A549 (cell line): ENCODE measurements around the gene TMEM131. TPM values are rescaled to one million over a fixed set of nuclear protein-coding genes. Genes with fewer than 3 reads are reported as not detected.
"Not testable (repeated sequence)": the region's sequence is repeated elsewhere in the genome, so short reads cannot be mapped to it uniquely, and the experiment has no call there.

Experiments used
- ATAC-seq, 2 experiments: fragments of 200-7000 bp in 1 of 2; fragments of >200 bp in 1 of 2; cut with Nextera tagmentation in 1 of 2; cut with Tn5 transposase in 1 of 2; 3 replicates each; pipeline versions ENCODE4 v1.8.0 to v1.9.1; 2018 to 2020; ENCODE audit warnings: mild to moderate bottlenecking in 1 of 2, moderate library complexity in 1 of 2
- CTCF ChIA-PET: fragments of 300-600 bp; sonication (Branson Sonifier 250); formaldehyde crosslinking; extraction: SDS; loops from one replicate; lab custom pipeline; 2021; ENCODE audit warnings: antibody characterized with exemption, inconsistent platforms; lab: Yijun Ruan, JAX
- POLR2A ChIA-PET: fragments of 350-600 bp; formaldehyde crosslinking; extraction: SDS; loops from one replicate; lab custom pipeline; 2021; ENCODE audit warnings: antibody characterized with exemption, inconsistent platforms; lab: Yijun Ruan, JAX
- DNase-seq, 2 experiments: peaks; one replicate each; pipeline versions ENCODE4 v3.0.0 to v3.0.0-alpha.2; 2011 to 2016; ENCODE audit warnings: low read depth in 1 of 2, low spot score in 1 of 2
- FAIRE-seq: peaks from 2 replicates; lab custom pipeline; 2011; peaks lifted over from hg19 to GRCh38; lab: Jason Lieb, UNC
- H3K27ac ChIP-seq, 2 experiments: fragments of >200 bp; sonication (Bioruptor Twin); formaldehyde crosslinking; 3 replicates each; pipeline ENCODE4 v1.5.1; 2016 to 2017
- H3K4me1 ChIP-seq: fragments of >200 bp; sonication (Bioruptor Twin); formaldehyde crosslinking; 3 replicates; pipeline ENCODE4 v1.6.1; 2016
- H3K4me2 ChIP-seq: fragments of >200 bp; sonication (Bioruptor Twin); formaldehyde crosslinking; 3 replicates; pipeline ENCODE4 v1.6.1; 2016
- H3K4me3 ChIP-seq: fragments of >200 bp; sonication (Bioruptor Twin); formaldehyde crosslinking; 3 replicates; pipeline ENCODE4 v1.5.1; 2016
- H3K9me3 ChIP-seq: fragments of >200 bp; sonication (Bioruptor Twin); formaldehyde crosslinking; 3 replicates; pipeline ENCODE4 v1.6.1; 2016
- ATOH8 ChIP-seq: fragments of 250-450 bp; sonication (Bioruptor Pico); IDR thresholded peaks from 2 replicates; pipeline ENCODE4 v1.5.0; 2020; ENCODE audit warnings: low read depth, mild to moderate bottlenecking, moderate library complexity
- CHD4 ChIP-seq: fragments of 200-600 bp; sonication (generic); IDR thresholded peaks from 2 replicates; pipeline ENCODE4 v1.6.1; 2016; ENCODE audit warnings: antibody characterized with exemption, mild to moderate bottlenecking, borderline replicate concordance
- EHF ChIP-seq: fragments of 250-450 bp; sonication (Bioruptor Pico); IDR thresholded peaks from 2 replicates; pipeline ENCODE4 v1.5.0; 2020; ENCODE audit warnings: mild to moderate bottlenecking
- EHMT2 ChIP-seq: fragments of 200-600 bp; sonication (generic); IDR thresholded peaks from 2 replicates; pipeline ENCODE4 v1.6.1; 2016; ENCODE audit warnings: antibody characterized with exemption, low read depth, mild to moderate bottlenecking, moderate library complexity
- FOXS1 ChIP-seq: fragments of 250-450 bp; sonication (Bioruptor Pico); IDR thresholded peaks from 2 replicates; pipeline ENCODE4 v1.5.0; 2020; ENCODE audit warnings: mild to moderate bottlenecking, moderate library complexity
- HOXA7 ChIP-seq: fragments of 250-450 bp; sonication (Bioruptor Pico); IDR thresholded peaks from 2 replicates; pipeline ENCODE4 v1.5.0; 2020; ENCODE audit warnings: mild to moderate bottlenecking, moderate library complexity
- KDM5A ChIP-seq: fragments of 200-600 bp; sonication (generic); IDR thresholded peaks from 2 replicates; pipeline ENCODE4 v1.6.1; 2016; ENCODE audit warnings: antibody characterized with exemption, mild to moderate bottlenecking
- MAFK ChIP-seq: fragments of 450-650 bp; IDR thresholded peaks from 2 replicates; pipeline ENCODE4 v1.6.1; 2014; ENCODE audit not compliant: partially characterized antibody
- MAZ ChIP-seq: fragments of 150-350 bp; IDR thresholded peaks from 2 replicates; pipeline ENCODE4 v1.6.1; 2014; ENCODE audit warnings: antibody characterized with exemption, low read depth, low read length, borderline replicate concordance
- NFE2L2 ChIP-seq: fragments of 150-350 bp; conservative IDR thresholded peaks from 2 replicates; pipeline ENCODE4 v1.6.1; 2014; ENCODE audit warnings: low read length
- NPAS2 ChIP-seq: fragments of 250-450 bp; sonication (Bioruptor Pico); IDR thresholded peaks from 2 replicates; pipeline ENCODE4 v1.8.0; 2022; ENCODE audit warnings: mild to moderate bottlenecking, moderate library complexity, borderline replicate concordance
- NR3C1 ChIP-seq: fragments of >200 bp; sonication (Bioruptor Twin); formaldehyde crosslinking; IDR thresholded peaks from 3 replicates; pipeline ENCODE4 v1.6.1; 2017
- TFCP2L1 ChIP-seq: fragments of 250-450 bp; sonication (Bioruptor Pico); IDR thresholded peaks from 2 replicates; pipeline ENCODE4 v1.5.0; 2021; ENCODE audit warnings: mild to moderate bottlenecking
- WGBS: methylation state at CpG from one replicate; pipeline ENCODE4 v1.1.6; 2017; ENCODE audit errors: missing lambda C conversion rate; 5-methylcytosine and 5-hydroxymethylcytosine counted together
- polyA plus RNA-seq, 4 experiments: library from polyadenylated mRNA; depleted of rRNA in 3 of 4; stranded (reverse); fragments of >200 nt; fragmentation: RNase III in 1 of 4; extraction: RNeasy Plus Mini Kit Qiagen cat#74134 plus additional on column Dnase treatment in 1 of 4; gene quantifications; 2 replicates in 3 of 4; 3 replicates in 1 of 4; pipeline ENCODE4 v1.2.3, GENCODE V29; 2011 to 2017
- TF ChIP-seq, protein P1 (sequence below): fragments of 150-350 bp; IDR thresholded peaks from 2 replicates; pipeline ENCODE4 v1.6.1; 2014; ENCODE audit warnings: low read depth, mild to moderate bottlenecking, low read length
- TF ChIP-seq, protein P2 (sequence below): IDR thresholded peaks from 2 replicates; pipeline ENCODE4 v1.6.1; 2012
- TF ChIP-seq, protein P3 (sequence below): fragments of 200-600 bp; sonication (generic); IDR thresholded peaks from 2 replicates; pipeline ENCODE4 v1.6.1; 2016; ENCODE audit warnings: antibody characterized with exemption, mild to moderate bottlenecking, moderate library complexity

The TMEM131 gene
- polyA plus RNA-seq, 2 of the 4 experiments (the other 2 are of a cell fraction): 14.5 to 21.8 TPM

DNA sequence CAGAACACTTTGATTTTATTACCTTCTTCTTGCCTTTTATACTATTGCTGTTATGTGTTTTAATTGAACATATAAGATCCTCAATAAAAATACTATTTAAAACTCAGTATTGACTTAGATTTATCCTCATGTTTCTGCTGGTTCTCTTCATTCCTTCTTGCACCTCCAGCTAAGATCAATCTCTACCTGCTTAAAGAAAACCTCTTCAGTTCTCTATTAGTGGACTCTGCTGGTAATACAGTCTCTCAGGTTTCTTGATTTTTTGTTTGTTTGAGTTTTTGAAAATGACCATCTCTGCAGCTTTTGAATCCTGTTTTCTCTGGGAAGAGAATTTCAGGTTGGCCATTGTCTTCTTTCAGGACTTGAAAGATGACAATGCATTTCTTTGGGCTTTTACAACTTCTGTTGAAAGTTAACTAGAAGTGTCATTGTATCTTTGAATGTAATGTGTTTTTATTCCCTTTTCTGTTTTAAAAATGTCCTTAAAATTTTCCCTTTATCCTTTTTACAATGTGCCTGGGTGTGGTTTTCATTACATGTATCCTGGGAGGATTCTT lies 29.8 kb upstream of the TMEM131 start:
- Histone ChIP-seq H3K9me3 (no peaks in the 10 kb centered on the region), H3K27ac (no peak overlapping the region), H3K4me1 (no peaks in the 10 kb centered on the region), H3K4me3 (no peak overlapping the region), H3K4me2 (no peak overlapping the region)
- DNase-seq: no peak
- FAIRE-seq: no peak
- CTCF ChIA-PET: interaction anchor here (0.6 kb wide), 1 partner anchor 183 kb away, joined by 4 read pairs; no protein-coding TSS in a partner anchor
- TF ChIP-seq, protein P1, sequence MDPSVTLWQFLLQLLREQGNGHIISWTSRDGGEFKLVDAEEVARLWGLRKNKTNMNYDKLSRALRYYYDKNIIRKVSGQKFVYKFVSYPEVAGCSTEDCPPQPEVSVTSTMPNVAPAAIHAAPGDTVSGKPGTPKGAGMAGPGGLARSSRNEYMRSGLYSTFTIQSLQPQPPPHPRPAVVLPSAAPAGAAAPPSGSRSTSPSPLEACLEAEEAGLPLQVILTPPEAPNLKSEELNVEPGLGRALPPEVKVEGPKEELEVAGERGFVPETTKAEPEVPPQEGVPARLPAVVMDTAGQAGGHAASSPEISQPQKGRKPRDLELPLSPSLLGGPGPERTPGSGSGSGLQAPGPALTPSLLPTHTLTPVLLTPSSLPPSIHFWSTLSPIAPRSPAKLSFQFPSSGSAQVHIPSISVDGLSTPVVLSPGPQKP: no peak
- TF ChIP-seq KDM5A (no peak), ATOH8 (CRISPR knock-in tag) (no peak), CHD4 (no peak), MAFK (no peak), FOXS1 (CRISPR knock-in tag) (no peak), NFE2L2 (no peak), NPAS2 (no peak), EHMT2 (no peak), EHF (no peak), NR3C1 (no peak), MAZ (no peak), HOXA7 (CRISPR knock-in tag) (no peak), TFCP2L1 (no peak)
- TF ChIP-seq, protein P2, sequence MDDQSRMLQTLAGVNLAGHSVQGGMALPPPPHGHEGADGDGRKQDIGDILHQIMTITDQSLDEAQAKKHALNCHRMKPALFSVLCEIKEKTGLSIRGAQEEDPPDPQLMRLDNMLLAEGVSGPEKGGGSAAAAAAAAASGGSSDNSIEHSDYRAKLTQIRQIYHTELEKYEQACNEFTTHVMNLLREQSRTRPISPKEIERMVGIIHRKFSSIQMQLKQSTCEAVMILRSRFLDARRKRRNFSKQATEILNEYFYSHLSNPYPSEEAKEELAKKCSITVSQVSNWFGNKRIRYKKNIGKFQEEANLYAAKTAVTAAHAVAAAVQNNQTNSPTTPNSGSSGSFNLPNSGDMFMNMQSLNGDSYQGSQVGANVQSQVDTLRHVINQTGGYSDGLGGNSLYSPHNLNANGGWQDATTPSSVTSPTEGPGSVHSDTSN: no peak
- TF ChIP-seq, protein P3, sequence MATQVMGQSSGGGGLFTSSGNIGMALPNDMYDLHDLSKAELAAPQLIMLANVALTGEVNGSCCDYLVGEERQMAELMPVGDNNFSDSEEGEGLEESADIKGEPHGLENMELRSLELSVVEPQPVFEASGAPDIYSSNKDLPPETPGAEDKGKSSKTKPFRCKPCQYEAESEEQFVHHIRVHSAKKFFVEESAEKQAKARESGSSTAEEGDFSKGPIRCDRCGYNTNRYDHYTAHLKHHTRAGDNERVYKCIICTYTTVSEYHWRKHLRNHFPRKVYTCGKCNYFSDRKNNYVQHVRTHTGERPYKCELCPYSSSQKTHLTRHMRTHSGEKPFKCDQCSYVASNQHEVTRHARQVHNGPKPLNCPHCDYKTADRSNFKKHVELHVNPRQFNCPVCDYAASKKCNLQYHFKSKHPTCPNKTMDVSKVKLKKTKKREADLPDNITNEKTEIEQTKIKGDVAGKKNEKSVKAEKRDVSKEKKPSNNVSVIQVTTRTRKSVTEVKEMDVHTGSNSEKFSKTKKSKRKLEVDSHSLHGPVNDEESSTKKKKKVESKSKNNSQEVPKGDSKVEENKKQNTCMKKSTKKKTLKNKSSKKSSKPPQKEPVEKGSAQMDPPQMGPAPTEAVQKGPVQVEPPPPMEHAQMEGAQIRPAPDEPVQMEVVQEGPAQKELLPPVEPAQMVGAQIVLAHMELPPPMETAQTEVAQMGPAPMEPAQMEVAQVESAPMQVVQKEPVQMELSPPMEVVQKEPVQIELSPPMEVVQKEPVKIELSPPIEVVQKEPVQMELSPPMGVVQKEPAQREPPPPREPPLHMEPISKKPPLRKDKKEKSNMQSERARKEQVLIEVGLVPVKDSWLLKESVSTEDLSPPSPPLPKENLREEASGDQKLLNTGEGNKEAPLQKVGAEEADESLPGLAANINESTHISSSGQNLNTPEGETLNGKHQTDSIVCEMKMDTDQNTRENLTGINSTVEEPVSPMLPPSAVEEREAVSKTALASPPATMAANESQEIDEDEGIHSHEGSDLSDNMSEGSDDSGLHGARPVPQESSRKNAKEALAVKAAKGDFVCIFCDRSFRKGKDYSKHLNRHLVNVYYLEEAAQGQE: no peak
- POLR2A ChIA-PET: no interaction called here
- ATAC-seq: no peak

GRCh38 chr2:98022067-98022466 lies 26.3 kb upstream of the TMEM131 start:
- H3K4me1 ChIP-seq, DNase-seq, ATAC-seq, H3K4me3 ChIP-seq, POLR2A ChIA-PET, CTCF ChIA-PET, H3K9me3 ChIP-seq, FAIRE-seq, H3K4me2 ChIP-seq, H3K27ac ChIP-seq: not testable (repeated sequence)
- WGBS: 58% methylated on average over 3 of the region's 3 CpGs
